HUES48 (cell line): Measurements from ENCODE around the gene HOMER2.

Source experiments
- H3K27ac ChIP-seq: one replicate; pipeline ENCODE4 v1.7.0; 2013; ENCODE audit warnings: low read depth, low read length, inconsistent platforms
- H3K27me3 ChIP-seq: 2 replicates; pipeline ENCODE4 v1.6.1; 2013; ENCODE audit warnings: mild to moderate bottlenecking, low read length; ENCODE audit not compliant: control insufficient read depth, insufficient read depth
- H3K36me3 ChIP-seq: 2 replicates; pipeline ENCODE4 v1.6.1; 2013; ENCODE audit warnings: low read length; ENCODE audit not compliant: control insufficient read depth, insufficient read depth
- H3K4me1 ChIP-seq: 2 replicates; pipeline ENCODE4 v1.6.1; 2013; ENCODE audit warnings: mild to moderate bottlenecking, low read length; ENCODE audit not compliant: control insufficient read depth, insufficient read depth
- H3K4me3 ChIP-seq: 2 replicates; pipeline ENCODE4 v1.5.1; 2013; ENCODE audit warnings: mild to moderate bottlenecking, low read depth, low read length
- H3K9ac ChIP-seq: 2 replicates; pipeline ENCODE4 v1.6.1; 2013; ENCODE audit warnings: mild to moderate bottlenecking, low read depth, low read length, moderate library complexity
- H3K9me3 ChIP-seq: 2 replicates; pipeline ENCODE4 v1.6.1; 2013; ENCODE audit warnings: low read length; ENCODE audit not compliant: control insufficient read depth, insufficient read depth

HOMER2 gene

DNA sequence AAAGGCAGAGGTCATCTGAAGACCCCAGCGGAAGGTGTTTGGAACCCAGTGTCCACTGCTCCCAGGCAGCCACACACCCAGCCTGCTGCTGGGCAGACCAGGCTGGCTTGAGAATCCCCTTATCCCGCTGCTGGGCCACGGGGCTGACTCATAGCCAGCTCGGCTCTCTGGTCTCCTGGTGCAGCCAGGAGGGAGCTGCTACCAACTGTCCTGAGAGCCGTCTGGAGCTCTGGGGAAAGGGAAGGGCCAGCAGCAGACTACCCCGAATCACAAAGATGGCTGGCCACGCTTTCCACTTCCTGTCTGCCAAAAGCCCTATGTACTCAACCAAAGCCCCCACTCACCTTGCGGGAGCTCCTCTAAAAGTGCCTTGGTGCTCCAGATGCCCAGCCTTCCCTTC, 104.8 kb downstream of the HOMER2 start:
- H3K27me3 ChIP-seq = no peaks in the 10 kb centered on the region
- no peak overlapping the region for H3K9ac ChIP-seq
- H3K4me1 ChIP-seq = peaks cover 9% of the 10 kb centered on the region
- H3K4me3 ChIP-seq = no peak overlapping the region
- 0 out of 2 replicates have a peak, but pooled peaks cover 3% of the 10 kb centered on the region for H3K36me3 ChIP-seq
- H3K9me3 ChIP-seq = no peaks in the 10 kb centered on the region
- H3K27ac ChIP-seq = no peak overlapping the region

GRCh38 chr15:82846621-82847020, 105.9 kb downstream of the HOMER2 start:
- Histone ChIP-seq H3K27me3 (no peaks in the 10 kb centered on the region), H3K4me3 (no peak overlapping the region), H3K4me1 (peaks cover 9% of the 10 kb centered on the region), H3K9ac (no peak overlapping the region), H3K9me3 (no peaks in the 10 kb centered on the region), H3K27ac (no peak overlapping the region), H3K36me3 (0 out of 2 replicates have a peak, but pooled peaks cover 3% of the 10 kb centered on the region)

DNA sequence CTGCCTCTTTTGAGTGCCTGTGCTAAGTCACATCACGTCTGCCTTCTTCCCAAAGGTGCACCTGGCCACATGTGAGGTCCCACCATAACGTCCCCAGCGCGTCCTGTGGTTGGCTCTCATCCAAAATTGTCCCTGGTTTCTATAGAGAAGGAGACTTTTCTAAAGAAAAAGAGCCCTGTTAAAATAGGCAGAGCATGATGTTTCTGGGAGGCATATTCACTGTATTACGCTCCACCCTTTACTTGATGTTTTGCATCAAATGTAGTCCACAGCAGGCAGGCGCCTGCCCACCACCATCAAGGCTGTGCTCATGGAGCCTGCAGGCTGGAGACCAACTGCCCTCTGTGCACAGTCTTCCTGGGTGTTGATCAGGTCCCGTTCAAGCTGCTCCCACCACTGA, 106.8 kb downstream of the HOMER2 start:
- H3K27me3 ChIP-seq = no peaks in the 10 kb centered on the region
- H3K4me1 ChIP-seq = peaks cover 9% of the 10 kb centered on the region
- no peak overlapping the region for H3K4me3 ChIP-seq
- no peaks in the 10 kb centered on the region for H3K36me3 ChIP-seq
- H3K27ac ChIP-seq = no peak overlapping the region
- no peaks in the 10 kb centered on the region for H3K9me3 ChIP-seq
- H3K9ac ChIP-seq = no peak overlapping the region

DNA sequence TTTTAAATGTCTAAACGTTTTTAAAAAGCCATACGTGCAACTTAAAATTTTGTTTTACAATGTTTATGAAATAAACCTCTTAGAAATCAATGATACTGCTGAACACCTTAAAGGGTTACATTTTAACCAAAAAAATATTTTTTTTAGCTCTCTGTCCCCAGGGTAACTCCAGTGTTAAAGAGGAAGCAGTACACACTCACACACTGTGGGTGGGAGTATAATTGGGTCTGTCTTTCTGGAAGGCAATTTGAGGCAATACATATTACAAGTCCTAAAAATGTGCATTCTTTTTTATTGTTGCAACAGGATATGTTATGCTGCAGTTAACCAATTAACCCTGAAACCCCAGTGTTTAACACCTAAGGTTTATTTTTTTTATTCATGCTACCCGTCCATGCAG, 109.0 kb downstream of the HOMER2 start:
- Histone ChIP-seq H3K4me3 (no peak overlapping the region), H3K9me3 (no peaks in the 10 kb centered on the region), H3K27ac (no peak overlapping the region), H3K9ac (no peak overlapping the region), H3K27me3 (no peaks in the 10 kb centered on the region), H3K36me3 (no peaks in the 10 kb centered on the region), H3K4me1 (no peaks in the 10 kb centered on the region)

DNA sequence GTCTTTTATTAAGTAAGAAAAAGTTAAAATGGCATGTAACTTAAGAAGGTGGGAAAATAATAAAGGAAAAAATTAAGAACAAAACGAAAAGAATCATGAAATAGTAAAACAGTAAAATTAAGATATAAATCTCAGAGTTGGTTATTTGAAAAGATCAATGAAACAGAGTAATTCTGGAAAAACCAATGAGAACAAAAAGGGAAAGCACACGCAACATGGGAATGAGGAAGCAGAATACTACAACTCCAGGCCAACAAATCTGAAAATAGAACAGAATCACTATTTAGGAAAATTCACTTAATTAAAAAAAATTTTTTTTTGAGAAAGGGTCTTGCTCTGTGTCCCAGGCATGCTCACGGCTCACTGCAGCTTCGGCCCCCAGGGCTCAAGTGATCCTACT, 112.4 kb downstream of the HOMER2 start:
- no peaks in the 10 kb centered on the region for H3K9me3 ChIP-seq
- H3K36me3 ChIP-seq = peaks cover 5% of the 10 kb centered on the region; the same call in 1 of the 2 replicates
- no peak overlapping the region for H3K27ac ChIP-seq
- H3K4me1 ChIP-seq = no peaks in the 10 kb centered on the region
- no peaks in the 10 kb centered on the region for H3K27me3 ChIP-seq
- no peak overlapping the region for H3K4me3 ChIP-seq
- no peak overlapping the region for H3K9ac ChIP-seq

DNA sequence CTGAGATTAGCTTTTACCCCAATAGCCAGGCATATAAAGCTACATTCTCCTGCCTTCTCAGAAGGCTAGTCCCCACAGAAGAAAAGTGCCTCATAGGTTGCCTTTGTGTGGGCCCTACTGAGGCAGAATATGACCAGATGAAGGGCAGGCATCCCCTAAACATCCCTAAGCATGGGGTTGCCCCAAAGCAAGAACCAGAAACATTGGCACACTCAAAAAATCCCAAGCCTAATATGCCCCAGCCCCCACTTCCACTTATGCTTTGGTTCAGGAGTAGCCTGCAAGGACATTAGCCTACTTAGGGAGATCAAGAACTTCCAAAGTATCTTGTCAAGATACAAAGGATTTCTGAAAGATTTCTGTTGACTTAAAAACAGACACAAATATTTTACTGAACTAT, 113.4 kb downstream of the HOMER2 start:
- H3K27me3 ChIP-seq = no peaks in the 10 kb centered on the region
- H3K27ac ChIP-seq = no peak overlapping the region
- no peaks in the 10 kb centered on the region for H3K9me3 ChIP-seq
- H3K9ac ChIP-seq = no peak overlapping the region
- no peak overlapping the region for H3K4me3 ChIP-seq
- H3K36me3 ChIP-seq = peaks cover 13% of the 10 kb centered on the region
- no peaks in the 10 kb centered on the region for H3K4me1 ChIP-seq

DNA sequence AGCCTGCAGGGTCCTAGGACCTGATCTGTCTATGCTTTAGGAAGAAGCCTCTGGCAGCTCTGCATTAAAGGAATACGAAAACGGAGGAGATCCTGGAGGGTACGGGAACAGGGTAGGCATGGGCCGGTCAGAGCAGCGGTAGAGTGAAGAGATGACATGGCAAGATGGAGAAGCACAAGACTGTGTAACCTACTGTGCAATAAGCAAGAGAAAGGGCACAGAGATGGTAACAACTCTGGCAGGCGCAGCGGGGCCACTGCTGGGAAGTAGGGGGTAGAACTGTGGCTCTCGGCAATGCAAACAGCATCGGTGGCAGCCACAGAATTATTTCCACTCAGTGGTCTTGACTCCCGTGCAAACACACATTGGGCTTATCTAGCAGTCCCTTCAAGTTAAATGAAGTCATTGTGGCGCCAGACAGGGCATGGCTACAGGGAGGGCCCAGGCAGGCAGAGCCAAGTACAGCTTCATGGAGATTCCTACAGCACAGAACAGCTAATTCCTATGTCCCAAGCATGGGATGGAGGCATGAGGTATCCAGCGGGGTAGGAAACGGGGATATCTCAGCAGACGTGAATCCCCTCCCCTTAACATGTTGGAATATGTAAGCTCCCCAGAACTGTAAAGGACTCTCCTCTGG, 114.3 kb downstream of the HOMER2 start:
- Histone ChIP-seq H3K36me3 (peaks cover 19% of the 10 kb centered on the region), H3K9me3 (no peaks in the 10 kb centered on the region), H3K27me3 (no peaks in the 10 kb centered on the region), H3K9ac (no peak overlapping the region), H3K4me1 (no peaks in the 10 kb centered on the region), H3K4me3 (no peak overlapping the region), H3K27ac (no peak overlapping the region)

- no peaks in the 10 kb centered on the region for H3K27me3 ChIP-seq
- no peak overlapping the region for H3K9ac ChIP-seq
- peaks cover 4% of the 10 kb centered on the region; the same call in 1 of the 2 replicates for H3K4me1 ChIP-seq
- H3K36me3 ChIP-seq = peaks cover 33% of the 10 kb centered on the region
- no peaks in the 10 kb centered on the region for H3K9me3 ChIP-seq
- H3K4me3 ChIP-seq = no peak overlapping the region
- no peak overlapping the region for H3K27ac ChIP-seq
Measured at GRCh38 chr15:82835391-82835917, 117.1 kb downstream of the HOMER2 start.

DNA sequence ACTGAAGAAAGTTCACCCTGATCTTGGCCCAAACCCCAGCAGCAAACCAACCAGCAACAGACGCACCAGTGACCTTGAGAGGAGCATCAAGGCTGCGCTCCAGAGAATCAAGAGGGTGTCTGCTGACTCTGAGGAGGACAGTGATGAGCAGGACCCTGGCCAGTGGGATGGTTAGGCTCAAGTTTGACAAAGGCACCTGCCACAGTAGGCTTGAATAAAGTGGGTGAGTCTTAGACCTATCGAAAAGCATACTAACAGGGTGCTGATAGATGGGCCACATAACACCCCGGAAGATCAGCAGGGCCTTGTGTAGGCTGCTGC, 119.2 kb downstream of the HOMER2 start:
- Histone ChIP-seq H3K4me1 (peaks cover 4% of the 10 kb centered on the region; the same call in 1 of the 2 replicates), H3K9ac (no peak overlapping the region), H3K4me3 (no peak overlapping the region), H3K9me3 (no peaks in the 10 kb centered on the region), H3K36me3 (peaks cover 45% of the 10 kb centered on the region), H3K27me3 (no peaks in the 10 kb centered on the region), H3K27ac (no peak overlapping the region)

DNA sequence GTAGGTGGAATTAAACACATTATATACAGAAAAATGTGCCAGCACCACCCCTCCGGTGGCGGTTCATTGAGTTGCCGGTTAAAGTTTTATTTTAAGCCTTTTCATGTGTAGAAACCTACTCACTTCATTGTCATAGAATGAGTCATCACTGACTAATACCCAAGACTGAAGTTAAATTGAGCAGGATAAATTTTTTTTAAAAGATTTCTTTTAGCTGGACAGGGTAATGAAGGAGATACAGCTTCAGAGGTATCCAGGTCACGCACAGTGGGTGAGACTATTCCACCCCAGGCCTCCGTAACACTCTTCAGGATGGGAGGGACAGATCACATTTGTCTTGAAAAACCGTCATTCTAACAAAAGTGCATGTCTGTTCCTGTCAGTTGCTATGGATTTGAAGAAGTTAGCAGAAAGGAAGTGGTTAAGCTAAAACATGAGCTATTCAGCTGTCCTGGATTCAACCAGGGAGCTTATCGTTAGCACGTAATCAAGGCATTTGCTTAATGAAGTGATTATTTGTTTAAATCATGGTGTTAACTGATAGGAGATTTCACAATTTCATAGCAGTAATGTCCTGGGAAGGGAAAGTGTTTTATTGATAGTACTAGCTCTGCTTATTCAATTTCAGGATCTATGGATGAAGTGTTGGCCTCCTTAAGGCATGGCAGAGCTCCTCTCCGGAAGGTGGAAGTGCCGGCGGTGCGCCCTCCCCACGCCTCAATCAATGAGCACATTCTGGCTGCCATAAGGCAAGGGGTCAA, 119.7 kb downstream of the HOMER2 start:
- peak overlapping the region; percentile 66 for H3K27ac ChIP-seq

GRCh38 chr15:82831894-82832600, 120.5 kb downstream of the HOMER2 start:
- Histone ChIP-seq H3K4me1 (peaks cover 4% of the 10 kb centered on the region; the same call in 1 of the 2 replicates), H3K27ac (peak overlapping the region; percentile 12), H3K36me3 (peaks cover 57% of the 10 kb centered on the region), H3K9ac (no peak overlapping the region), H3K27me3 (no peaks in the 10 kb centered on the region), H3K4me3 (no peak overlapping the region), H3K9me3 (no peaks in the 10 kb centered on the region)

More for the DNA sequence above, 119.7 kb downstream of the HOMER2 start:
- Histone ChIP-seq H3K27me3 (no peaks in the 10 kb centered on the region), H3K36me3 (peaks cover 50% of the 10 kb centered on the region), H3K4me3 (no peak overlapping the region), H3K9me3 (no peaks in the 10 kb centered on the region), H3K9ac (no peak overlapping the region), H3K4me1 (peaks cover 4% of the 10 kb centered on the region; the same call in 1 of the 2 replicates)
